GM18517 (cell line): ENCODE measurements around the gene EBP.
"Not testable (repeated sequence)": the region's sequence is repeated elsewhere in the genome, so short reads cannot be mapped to it uniquely, and the experiment has no call there.

Experiments
- ATAC-seq: cut with Tn5 transposase; IDR thresholded peaks from one replicate; pipeline ENCODE4 v1.9.1; 2021; ENCODE audit warnings: mild to moderate bottlenecking, moderate library complexity; ENCODE audit not compliant: unreplicated experiment

The EBP gene

DNA sequence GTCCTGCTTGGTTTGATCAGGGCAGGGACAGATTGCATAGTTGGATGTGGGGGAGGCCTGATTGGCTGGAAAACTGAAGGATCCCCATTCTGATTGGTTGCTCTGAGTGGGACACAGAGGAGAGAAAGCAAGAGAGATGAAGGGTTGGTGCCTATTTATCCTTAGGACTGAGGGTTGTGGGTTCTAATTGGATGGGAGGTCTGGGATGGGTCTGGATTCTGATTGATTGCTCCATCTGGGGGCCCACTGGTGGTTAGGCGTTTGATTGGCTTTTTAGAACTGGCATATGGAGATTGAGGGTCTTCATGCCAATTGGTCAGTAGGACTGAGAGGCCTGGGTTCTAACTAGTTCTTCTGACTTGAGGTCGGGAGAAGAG is 644 bp upstream of the EBP start:
- no peak for ATAC-seq

DNA sequence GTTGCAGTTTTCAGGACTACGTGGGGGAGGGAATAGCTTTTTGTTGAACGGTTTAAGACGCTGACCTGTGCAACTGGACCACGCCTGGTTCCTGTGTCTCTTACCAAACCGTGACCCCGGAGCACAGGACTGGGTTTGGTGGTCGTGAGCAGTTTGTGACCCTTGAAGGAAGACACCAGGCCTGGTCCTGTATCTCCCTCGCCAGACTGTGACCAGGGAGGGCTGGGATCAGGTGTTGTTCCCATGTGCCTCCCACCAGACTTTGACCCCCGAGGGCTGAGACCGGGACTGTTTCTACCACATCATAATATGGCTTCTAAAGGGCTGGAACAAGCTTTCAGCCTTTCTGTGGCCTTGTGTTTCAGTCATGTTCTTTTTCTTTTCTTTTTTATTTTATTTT is 683 bp downstream of the EBP start:
- ATAC-seq = no peak

DNA sequence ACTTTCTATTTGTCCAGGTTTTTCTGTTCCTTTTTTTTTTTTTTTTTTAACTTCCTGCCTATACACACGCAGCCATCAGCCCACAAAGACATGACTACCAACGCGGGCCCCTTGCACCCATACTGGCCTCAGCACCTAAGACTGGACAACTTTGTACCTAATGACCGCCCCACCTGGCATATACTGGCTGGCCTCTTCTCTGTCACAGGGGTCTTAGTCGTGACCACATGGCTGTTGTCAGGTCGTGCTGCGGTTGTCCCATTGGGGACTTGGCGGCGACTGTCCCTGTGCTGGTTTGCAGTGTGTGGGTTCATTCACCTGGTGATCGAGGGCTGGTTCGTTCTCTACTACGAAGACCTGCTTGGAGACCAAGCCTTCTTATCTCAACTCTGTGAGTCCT is 2.1 kb downstream of the EBP start:
- ATAC-seq = no peak

DNA sequence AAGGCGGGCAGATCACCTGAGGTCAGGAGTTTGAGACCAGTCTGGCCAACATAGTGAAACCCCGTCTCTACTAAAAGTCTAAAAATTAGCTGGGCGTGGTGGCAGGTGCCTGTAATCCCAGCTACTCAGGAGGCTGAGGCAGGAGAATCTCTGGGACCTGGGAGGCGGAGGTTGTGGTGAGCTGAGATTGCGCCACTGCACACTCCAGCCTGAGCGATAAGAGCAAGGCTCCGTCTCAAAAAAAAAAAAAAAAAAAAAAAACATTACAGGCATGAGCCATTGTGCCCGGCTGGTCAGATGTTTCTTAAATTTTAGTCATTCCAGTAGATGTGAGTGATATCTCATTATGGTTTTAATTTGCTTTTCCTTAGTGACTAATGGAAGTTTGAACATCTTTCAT is 4.2 kb downstream of the EBP start:
- ATAC-seq = not testable (repeated sequence)

DNA sequence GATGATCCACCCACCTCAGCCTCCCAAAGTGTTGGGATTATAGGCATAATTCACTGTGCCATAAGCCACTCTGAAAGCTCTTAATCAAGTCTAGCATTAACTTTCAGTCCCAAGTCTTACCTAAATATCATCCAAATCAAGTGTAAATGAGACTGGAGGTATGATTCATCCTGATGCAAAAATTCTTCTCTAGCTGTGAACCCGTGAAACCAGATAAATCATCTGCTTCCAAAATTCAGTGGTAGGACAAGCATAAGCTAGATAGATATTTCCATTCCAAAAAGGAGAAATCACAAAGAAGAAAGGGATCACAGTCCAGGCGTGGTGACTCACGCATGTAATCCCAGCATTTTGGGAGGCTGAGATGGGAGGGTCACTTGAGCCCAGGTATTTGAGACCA is 9.1 kb downstream of the EBP start:
- no peak for ATAC-seq

DNA sequence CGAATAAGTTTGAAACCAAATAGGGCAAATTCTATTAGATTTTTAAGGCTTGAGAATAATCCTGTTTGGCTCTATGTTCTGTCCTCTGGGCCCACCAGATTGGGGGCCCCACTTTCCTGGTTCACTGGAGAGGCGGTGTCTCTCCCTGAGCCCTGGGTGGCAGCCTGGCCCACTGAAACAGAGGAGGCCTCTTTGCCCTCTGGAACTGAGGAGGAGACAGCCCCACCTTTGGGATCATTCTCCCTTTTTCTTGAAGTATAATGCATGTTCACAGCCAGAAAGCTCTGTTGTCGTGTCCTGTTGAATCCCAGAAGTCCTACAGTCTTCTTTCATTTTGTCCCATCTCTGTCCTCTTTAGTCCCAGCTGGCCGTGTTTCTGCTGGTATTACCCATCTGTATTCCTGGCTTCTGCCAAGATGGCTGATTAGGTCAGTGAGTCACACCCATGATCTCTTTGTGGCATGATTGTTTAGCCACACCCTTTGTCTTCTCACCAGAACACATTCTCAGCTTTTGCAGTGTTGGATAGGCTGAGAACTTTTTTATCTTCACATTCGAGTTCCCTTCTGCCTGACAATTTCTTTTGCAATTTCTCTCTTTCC is 9.9 kb downstream of the EBP start:
- ATAC-seq = no peak

DNA sequence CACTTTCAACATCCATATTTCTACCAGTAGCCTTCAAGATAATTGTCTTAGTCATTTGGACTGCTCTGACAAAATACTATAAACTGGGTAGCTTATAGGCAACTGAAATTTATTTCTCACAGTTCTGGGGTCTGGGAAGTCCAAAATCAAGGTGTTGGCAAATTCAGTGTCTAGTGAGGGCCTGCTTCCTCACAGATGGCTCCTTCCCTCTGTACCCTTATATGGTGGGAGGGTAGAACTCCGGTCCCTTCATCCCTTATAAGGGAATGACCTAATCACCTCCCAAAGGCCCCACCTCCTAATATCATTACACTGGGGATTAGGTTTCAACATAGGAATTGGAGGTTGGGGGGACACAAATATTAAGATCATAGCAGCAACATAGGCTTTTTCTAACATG is 10.6 kb downstream of the EBP start:
- no peak for ATAC-seq

DNA sequence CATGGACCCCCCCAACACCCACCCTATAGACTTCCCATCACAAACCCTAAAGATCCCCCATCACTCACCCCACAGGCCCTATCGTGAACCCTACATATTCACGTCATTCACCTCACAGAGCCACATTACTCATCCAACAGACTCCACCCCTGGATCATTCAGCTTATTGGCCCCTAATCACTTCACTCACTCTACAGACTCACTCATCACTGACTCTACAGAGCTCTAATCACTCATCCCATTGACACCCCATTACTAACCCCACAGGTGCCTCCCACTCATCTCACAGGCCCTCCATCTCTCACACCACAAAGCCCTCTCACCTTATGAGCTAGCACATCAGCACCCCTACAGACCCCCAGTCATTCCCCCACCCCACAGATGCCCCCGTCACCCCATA is 11.6 kb downstream of the EBP start:
- ATAC-seq = no peak

DNA sequence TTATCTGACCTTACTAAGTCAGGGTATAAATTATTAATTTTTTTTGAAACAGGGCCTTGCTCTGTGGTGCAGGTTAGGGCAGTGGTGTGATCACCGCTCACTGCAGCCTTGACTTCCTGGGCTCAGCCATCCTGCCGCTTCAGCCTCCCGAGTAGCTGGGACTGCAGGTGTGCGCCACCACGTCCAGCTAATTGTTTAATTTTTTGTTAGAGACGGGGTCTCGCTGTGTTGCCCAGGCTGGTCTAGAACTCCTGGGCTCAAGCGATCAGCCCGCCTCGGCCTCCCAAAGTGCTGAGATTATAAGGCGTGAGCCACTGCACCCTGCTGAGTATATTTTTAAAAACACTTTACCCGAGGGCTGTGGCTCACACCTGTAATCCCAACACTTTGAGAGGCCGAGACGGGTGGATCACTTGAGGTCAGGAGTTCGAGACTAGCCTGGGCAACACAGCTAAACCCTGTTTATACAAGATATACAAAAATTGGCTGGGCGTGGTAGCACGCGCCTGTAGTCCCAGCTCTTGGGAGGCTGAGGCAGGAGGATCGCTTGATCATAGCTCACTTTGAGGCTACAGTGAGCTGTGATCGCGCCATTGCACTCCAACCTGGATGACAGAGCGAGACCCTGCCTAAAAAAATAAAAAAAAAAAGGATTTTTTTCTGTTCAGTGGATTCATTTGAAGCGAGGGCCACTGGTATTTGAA is 17.2 kb downstream of the EBP start:
- ATAC-seq = peak; percentile 2

DNA sequence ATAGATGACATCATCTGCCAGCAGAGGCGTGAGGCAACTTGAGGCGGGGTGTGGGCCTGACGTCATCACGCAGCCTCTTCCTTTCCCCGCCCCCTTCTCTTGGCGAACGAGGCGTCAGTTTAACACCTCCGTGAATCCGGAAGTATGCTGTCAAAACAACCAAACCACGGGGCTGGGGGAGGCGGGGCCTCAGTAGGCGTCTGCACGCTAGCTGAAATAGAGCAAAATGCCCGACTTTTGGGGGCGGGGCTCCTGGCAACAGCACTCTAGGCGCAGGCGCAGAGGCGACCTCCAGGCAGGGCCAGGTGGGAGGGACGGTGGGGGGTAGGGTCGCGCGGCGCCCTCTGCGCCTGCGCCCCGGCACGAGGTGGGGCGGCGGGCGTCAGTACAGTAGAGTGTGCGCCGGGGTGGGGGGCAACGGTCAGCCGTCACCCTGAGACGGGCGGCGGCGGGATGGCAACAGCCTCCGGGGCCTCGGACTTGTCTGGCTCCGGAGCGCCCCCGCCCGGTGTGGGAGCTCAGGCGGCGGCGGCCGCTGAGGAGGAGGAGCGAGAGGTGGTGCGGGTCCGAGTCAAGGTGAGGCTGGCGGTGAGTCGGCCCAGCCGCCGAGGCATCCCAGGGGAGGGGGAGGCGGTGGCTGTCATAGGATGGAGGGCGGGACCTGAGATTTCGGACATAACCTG is 17.9 kb downstream of the EBP start, which contains the start of gene TBC1D25:
Gene TBC1D25, plus strand, starts transcription at position 370 of the 683 bp plus-strand sequence. Its CDS starts 84 bp downstream, at position 454.
- peak; percentile 70 for ATAC-seq

DNA sequence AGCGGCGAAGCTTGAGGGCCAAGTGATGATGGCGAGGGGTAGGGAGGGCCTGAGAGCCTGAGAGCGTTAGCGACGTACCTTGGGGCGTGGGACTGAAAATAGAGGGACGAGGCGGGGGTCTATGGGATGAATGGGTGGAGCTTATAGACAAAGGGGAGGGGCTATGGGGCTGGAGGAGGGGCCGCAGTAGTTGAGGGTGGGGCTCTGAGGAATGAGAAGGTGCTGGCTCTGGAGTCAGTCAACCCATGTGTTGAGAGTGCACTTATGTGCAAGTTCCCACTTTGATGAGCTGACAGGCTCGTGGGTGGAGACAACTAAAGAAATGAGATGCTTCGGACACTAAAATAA is 18.4 kb downstream of the EBP start:
- peak; percentile 9 for ATAC-seq

DNA sequence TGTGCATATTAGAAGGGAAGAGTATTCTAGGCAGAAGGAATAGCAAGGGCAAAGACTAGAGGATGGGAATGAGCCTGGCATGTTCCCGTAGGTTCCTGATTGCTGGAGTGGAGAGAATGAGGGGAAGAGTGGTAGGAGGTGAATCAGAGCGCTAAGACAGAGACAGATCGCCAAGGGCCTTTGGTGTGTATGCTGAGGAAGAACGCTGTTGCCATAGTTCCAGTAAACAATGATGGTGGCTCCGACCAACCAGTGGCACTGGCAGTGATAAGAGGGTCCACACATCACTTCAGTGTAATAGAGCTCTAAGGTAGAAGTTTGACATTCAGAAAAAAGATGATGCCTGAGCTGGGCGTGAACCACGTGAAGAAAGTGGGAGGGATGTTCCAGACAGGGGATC is 18.9 kb downstream of the EBP start:
- ATAC-seq = no peak

DNA sequence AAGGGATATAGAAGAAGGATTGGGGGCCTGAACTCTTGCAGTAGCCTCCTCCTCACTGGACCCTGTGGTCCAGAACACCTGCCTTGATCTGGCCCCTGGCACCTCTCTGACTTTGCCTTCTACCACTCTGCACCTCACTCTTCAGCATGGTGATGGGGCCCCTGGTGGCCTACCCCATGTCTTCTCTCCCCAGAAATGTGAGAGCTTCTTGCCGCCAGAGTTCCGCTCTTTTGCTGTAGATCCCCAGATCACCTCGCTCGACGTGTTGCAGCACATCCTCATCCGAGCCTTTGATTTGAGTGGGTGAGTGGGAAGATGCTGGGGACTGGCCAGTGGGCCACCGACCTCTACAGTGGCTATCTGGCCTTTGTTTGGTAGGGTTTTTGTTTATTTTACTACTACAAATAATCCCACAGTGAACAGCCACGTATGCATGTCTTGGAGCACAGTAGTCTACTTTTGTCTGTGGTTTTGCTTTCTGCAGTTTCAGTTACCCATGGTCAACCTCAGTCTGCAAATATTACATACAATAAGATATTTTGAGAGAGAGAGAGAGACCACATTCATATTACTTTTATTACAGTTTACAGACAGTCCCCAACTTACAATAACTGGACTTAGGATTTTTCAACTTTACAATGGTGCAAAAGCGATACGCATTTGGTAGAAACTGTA is 19.7 kb downstream of the EBP start:
- ATAC-seq = no peak

DNA sequence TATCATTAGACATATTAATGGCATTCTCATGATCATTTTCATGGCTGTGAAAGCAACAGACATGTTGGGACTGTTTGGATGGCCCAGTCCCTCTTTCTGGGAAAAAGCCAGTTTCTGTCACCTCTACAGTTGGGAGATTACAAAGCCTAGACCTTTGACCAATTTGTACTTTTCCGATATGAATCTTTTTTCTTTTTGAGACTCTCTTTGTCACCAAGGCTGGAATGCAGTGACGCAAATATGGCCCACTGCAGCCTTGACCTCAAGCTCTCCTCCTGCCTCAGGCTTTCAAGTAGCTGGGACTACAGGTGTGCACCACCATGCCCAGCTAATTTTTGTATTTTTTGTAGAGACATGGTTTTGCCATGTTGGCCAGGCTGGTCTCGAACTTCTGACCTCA is 27.3 kb downstream of the EBP start:
- ATAC-seq = no peak

DNA sequence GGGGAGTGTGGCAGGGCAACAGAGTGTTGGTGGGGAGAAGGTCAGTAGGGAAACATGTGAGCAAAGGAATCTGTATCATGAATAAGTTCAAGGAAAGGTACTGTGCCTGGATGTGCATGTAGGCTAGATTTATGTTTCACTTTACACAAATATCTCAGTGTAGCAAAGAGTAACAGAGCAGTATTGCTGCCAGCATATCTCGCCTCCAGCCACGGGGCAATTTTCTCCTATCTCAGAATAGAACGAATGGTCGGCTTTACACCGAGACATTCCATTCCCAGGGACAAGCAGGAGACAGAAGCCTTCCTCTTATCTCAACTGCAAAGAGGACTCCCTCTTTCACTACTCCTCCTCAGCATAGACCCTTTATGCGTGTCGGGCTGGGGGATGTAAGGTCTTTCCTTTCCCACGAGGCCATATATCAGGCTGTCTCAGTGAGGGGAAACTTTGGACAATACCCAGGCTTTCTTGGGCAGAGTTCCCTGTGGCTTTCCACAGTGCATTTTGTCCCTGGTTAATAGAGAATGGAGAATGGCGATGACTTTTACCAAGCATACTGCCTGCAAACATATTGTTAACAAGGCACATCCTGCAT is 34.2 kb downstream of the EBP start:
- not testable (repeated sequence) for ATAC-seq

DNA sequence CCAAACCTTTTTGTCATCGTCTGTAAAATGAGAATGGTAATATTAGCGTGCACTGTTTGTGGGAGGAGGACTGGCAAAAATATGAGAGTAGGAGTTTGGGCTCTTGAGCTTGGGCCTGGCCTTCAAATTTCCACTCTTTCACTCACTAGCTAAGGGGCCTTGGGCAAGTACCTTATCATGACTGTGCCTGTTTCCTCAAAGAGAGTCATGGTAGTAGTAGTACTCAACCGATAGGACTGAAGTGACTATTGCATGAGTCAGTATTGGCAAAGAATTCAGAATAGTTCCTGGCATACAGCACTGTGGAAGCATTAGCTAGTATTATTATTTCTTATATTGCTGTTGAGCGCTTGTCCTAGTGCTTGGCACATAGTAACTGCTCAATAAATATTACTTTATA is 36.7 kb downstream of the EBP start:
- no peak for ATAC-seq

DNA sequence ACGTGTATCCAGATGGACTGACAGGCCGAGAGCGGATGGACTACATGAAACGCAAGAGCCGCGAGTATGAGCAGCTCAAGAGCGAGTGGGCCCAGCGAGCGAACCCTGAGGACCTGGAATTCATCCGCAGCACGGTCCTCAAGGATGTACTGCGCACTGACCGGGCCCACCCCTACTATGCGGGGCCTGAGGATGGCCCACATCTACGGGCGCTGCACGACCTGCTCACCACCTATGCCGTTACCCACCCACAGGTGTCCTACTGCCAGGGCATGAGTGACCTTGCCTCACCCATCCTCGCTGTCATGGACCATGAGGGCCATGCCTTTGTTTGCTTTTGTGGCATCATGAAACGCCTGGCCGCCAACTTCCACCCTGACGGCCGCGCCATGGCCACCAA is 38.0 kb downstream of the EBP start:
- no peak for ATAC-seq

DNA sequence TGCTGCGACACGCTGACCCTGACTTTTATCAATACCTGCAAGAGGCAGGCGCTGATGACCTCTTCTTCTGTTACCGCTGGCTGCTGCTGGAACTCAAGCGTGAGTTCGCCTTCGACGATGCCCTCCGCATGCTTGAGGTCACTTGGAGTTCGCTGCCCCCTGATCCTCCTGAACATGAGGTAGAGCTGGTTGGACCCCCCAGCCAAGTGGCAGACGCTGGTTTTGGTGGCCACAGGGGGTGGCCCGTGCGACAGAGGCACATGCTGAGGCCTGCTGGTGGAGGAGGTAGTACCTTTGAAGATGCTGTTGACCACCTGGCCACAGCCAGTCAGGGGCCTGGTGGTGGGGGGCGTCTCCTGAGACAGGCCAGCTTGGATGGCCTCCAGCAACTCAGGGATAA is 38.4 kb downstream of the EBP start:
- no peak for ATAC-seq

DNA sequence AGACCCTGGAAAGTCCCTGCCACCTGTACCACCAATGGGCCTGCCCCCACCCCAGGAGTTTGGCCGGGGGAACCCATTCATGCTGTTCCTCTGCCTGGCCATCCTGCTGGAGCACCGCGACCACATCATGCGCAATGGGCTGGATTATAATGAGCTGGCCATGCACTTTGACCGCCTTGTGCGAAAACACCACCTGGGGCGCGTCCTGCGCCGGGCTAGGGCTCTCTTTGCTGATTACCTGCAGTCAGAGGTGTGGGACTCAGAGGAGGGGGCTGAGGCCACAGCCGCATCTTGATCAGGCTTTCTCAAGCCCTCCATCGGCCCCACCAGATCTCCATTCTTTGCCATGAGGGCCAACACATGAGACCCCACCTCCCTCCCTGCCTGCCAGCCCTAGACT is 39.1 kb downstream of the EBP start:
- no peak for ATAC-seq

DNA sequence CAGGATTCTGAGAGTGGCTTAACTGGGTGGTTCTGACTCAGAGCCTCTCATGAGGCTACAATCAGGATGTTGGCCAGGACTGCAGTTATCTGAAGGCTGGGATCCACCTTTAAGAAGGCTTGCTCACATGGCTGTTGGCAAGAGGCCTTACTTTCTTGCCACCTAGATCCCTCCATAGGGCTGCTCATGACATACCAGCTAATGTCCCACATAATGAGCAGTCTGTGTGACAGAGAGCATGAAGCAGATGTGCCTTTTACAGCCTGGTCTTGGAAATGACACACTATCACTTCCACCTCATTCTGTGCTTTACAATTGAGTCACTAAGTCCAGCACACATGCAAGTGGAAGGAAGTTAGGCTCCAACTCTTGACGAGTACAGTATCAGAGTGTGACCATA is 48.4 kb downstream of the EBP start:
- ATAC-seq = peak; percentile 43

DNA sequence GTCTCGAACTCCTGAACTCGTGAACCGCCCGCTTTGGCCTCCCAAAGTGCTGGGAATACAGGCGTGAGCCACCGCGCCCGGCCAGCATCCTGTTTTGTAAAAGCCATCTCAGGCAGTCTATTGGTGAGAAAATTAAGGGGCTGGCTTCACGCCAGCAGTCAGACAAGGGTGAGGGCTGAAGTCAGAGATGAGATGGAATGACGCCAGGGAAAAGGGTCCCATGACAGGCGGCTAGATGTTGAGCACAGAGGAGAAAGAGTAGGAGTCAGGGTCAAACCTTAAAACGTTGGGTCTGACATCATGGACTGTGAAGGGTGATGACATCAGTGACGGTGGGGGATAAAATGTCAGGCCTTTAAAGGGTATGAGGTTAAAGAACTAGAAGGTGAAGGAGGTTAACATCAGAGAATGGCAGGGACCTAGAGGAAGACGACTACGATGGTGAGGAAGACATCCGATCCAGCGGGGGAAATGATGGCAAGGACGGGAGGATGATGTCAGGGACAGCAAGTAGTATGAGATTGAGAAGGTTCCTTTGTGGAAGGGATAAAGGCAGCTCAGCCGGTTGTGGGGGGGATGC is 52.2 kb downstream of the EBP start:
- no peak for ATAC-seq
